HG03097 (cell line): ENCODE data around the gene ABI3BP.
"Not testable (repeated sequence)": the region's sequence is repeated elsewhere in the genome, so short reads cannot be mapped to it uniquely, and the experiment has no call there.

Source experiments
- ATAC-seq: cut with Tn5 transposase; IDR thresholded peaks from one replicate; pipeline ENCODE4 v1.9.1; 2021; ENCODE audit not compliant: unreplicated experiment, low FRiP score

The ABI3BP gene

GRCh38 chr3:100954990-100955389 lies 38.2 kb downstream of the ABI3BP start:
- ATAC-seq: no peak

- ATAC-seq: no peak
These were observed 38.9 kb downstream of the ABI3BP start for GRCh38 chr3:100954199-100954935.

- no peak for ATAC-seq
These were observed 40.1 kb downstream of the ABI3BP start for GRCh38 chr3:100953103-100953502.

GRCh38 chr3:100947119-100947518 lies 46.1 kb downstream of the ABI3BP start:
- ATAC-seq: no peak

- ATAC-seq: not testable (repeated sequence)
These were observed 47.1 kb downstream of the ABI3BP start for GRCh38 chr3:100946096-100946495.

GRCh38 chr3:100941451-100941850 lies 51.8 kb downstream of the ABI3BP start:
- no peak for ATAC-seq

- no peak for ATAC-seq
These were observed 52.2 kb downstream of the ABI3BP start for GRCh38 chr3:100941041-100941440.

- ATAC-seq: no peak
These were observed 56.3 kb downstream of the ABI3BP start for GRCh38 chr3:100936931-100937330.

GRCh38 chr3:100932491-100932890 lies 60.7 kb downstream of the ABI3BP start:
- no peak for ATAC-seq

- no peak for ATAC-seq
These were observed 64.4 kb downstream of the ABI3BP start for GRCh38 chr3:100928638-100929428.

- ATAC-seq: no peak
These were observed 65.4 kb downstream of the ABI3BP start for GRCh38 chr3:100927775-100928174.

GRCh38 chr3:100915706-100916495 lies 77.3 kb downstream of the ABI3BP start:
- no peak for ATAC-seq

GRCh38 chr3:100913870-100914648 lies 79.2 kb downstream of the ABI3BP start:
- no peak for ATAC-seq

- no peak for ATAC-seq
These were observed 80.2 kb downstream of the ABI3BP start for GRCh38 chr3:100912976-100913545.

- ATAC-seq: no peak
These were observed 80.7 kb downstream of the ABI3BP start for GRCh38 chr3:100912571-100912970.

- no peak for ATAC-seq
These were observed 81.3 kb downstream of the ABI3BP start for GRCh38 chr3:100911956-100912355.

GRCh38 chr3:100910986-100911385 lies 82.2 kb downstream of the ABI3BP start:
- ATAC-seq: no peak

GRCh38 chr3:100902572-100902971 lies 90.6 kb downstream of the ABI3BP start:
- ATAC-seq: no peak

GRCh38 chr3:100900671-100901335 lies 92.4 kb downstream of the ABI3BP start:
- no peak for ATAC-seq
